Right ventricle myocardium superior (tissue), 1 donor: ENCODE results near the gene NEAT1. TPM values are rescaled to one million over a fixed set of nuclear protein-coding genes. Genes with fewer than 3 reads are reported as not detected.
A peak's percentile ranks its signal among the peaks of the same experiment; 100 is the strongest.
"Not testable (repeated sequence)": the region's sequence is repeated elsewhere in the genome, so short reads cannot be mapped to it uniquely, and the experiment has no call there.

Source experiments
- ATAC-seq: fragments of 200-7000 bp; cut with Tn5 transposase; one replicate; pipeline ENCODE4 v1.9.1; 2020; ENCODE audit warnings: mild to moderate bottlenecking; ENCODE audit not compliant: poor library complexity
- DNase-seq: peaks from one replicate; pipeline ENCODE4 v3.0.0-alpha.2; 2020
- intact Hi-C: fragments of 100-400 bp; cut with DNase I; formaldehyde crosslinking; loops from one replicate; pipeline ENCODE4 v1.11.2; 2022
- total RNA-seq: library from RNA; stranded (reverse); fragmentation: NEBNext Ultra II Directional; extraction: Animal tissue kit (Norgen Biotek cat#: 25700); gene quantifications from one replicate; pipeline ENCODE4 v1.2.1, GENCODE V29; 2021
- donor health status: DM: no; HTN: yes; CAD: no; lungs with severe emphysema.

The NEAT1 gene
- total RNA-seq, 1 donor from 2014 or later = 451 TPM

GRCh38 chr11:65456418-65456817 lies 33.8 kb downstream of the NEAT1 start:
- intact Hi-C loops = no loop called here
- no peak for ATAC-seq

GRCh38 chr11:65459552-65459951 lies 37.0 kb downstream of the NEAT1 start:
- no peak for DNase-seq
- intact Hi-C loops = no loop called here
- ATAC-seq = no peak

More at GRCh38 chr11:65456418-65456817, 33.8 kb downstream of the NEAT1 start:
- no peak for DNase-seq

- ATAC-seq, DNase-seq, intact Hi-C loops: not testable (repeated sequence)
These were observed 42.9 kb downstream of the NEAT1 start for GRCh38 chr11:65465471-65465870.

GRCh38 chr11:65467306-65467705 lies 44.7 kb downstream of the NEAT1 start:
- DNase-seq, ATAC-seq, intact Hi-C loops: not testable (repeated sequence)

- peak; percentile 76 for DNase-seq
These were observed 46.3 kb downstream of the NEAT1 start for GRCh38 chr11:65468874-65469333.

GRCh38 chr11:65470433-65471049 lies 47.9 kb downstream of the NEAT1 start:
- ATAC-seq = no peak
- intact Hi-C loops = loop anchor here (5.0 kb wide), 1 partner anchor 37 kb away; no protein-coding TSS in a partner anchor
- DNase-seq = no peak

More at GRCh38 chr11:65468874-65469333, 46.3 kb downstream of the NEAT1 start:
- intact Hi-C loops = no loop called here
- no peak for ATAC-seq

- DNase-seq = peak; percentile 84
- intact Hi-C loops = loop anchor here (5.0 kb wide), 1 partner anchor 36 kb away; no protein-coding TSS in a partner anchor
- ATAC-seq = peak; percentile 86
These were observed 48.9 kb downstream of the NEAT1 start for GRCh38 chr11:65471447-65471891.

GRCh38 chr11:65472588-65473277 lies 50.1 kb downstream of the NEAT1 start:
- intact Hi-C loops = loop anchor here (5.0 kb wide), 1 partner anchor 35 kb away; no protein-coding TSS in a partner anchor
- ATAC-seq, DNase-seq: not testable (repeated sequence)

GRCh38 chr11:65473278-65473860 lies 50.8 kb downstream of the NEAT1 start:
- intact Hi-C loops = loop anchor here (5.0 kb wide), 1 partner anchor 34 kb away; no protein-coding TSS in a partner anchor
- DNase-seq (no peak), ATAC-seq (no peak)

GRCh38 chr11:65474864-65475263 lies 52.3 kb downstream of the NEAT1 start:
- ATAC-seq (no peak), DNase-seq (no peak)
- intact Hi-C loops = loop anchor here (5.0 kb wide), 1 partner anchor 32 kb away; no protein-coding TSS in a partner anchor

GRCh38 chr11:65476632-65477148 lies 54.1 kb downstream of the NEAT1 start:
- intact Hi-C loops = no loop called here
- DNase-seq (no peak), ATAC-seq (no peak)

- DNase-seq (peak; percentile 99), ATAC-seq (peak; percentile 89)
- intact Hi-C loops = no loop called here
These were observed 54.8 kb downstream of the NEAT1 start for GRCh38 chr11:65477149-65477965.

GRCh38 chr11:65478388-65479183 lies 56.0 kb downstream of the NEAT1 start:
- ATAC-seq = peak; percentile 36
- DNase-seq = peak; percentile 81
- intact Hi-C loops = no loop called here

GRCh38 chr11:65479184-65480145 lies 56.9 kb downstream of the NEAT1 start:
- peak; percentile 67 for DNase-seq
- peak; percentile 52 for ATAC-seq
- intact Hi-C loops = no loop called here

GRCh38 chr11:65482306-65482850 lies 59.8 kb downstream of the NEAT1 start:
- intact Hi-C loops = no loop called here
- DNase-seq (no peak), ATAC-seq (no peak)

- no peak for ATAC-seq
- DNase-seq = no peak
- intact Hi-C loops = no loop called here
These were observed 63.3 kb downstream of the NEAT1 start for GRCh38 chr11:65485920-65486219.
